K562 (cell line): ENCODE measurements around the gene HSD11B1. TPM values are rescaled to one million over a fixed set of nuclear protein-coding genes. Genes with fewer than 3 reads are reported as not detected.

Experiments
- ATAC-seq: fragments of 200-7000 bp; cut with Tn5 transposase; 3 replicates; pipeline ENCODE4 v1.9.1; 2020; ENCODE audit warnings: moderate library complexity
- BruUV-seq: library from RNA; stranded (reverse); fragments of 400-500 nt; replicated peaks from 2 replicates; lab custom pipeline; 2021; lab: Mats Ljungman, UMichigan
- CTCF ChIA-PET: fragments of 300-600 bp; formaldehyde crosslinking; extraction: SDS; loops from one replicate; lab custom pipeline; 2021; ENCODE audit warnings: low intra/inter-chr PET ratio; lab: Yijun Ruan, JAX
- POLR2A ChIA-PET: fragments of 300-600, 350-650 bp; sonication (Branson Sonifier 250); formaldehyde crosslinking; extraction: SDS; loops from one replicate; lab custom pipeline; 2021; ENCODE audit warnings: antibody characterized with exemption, inconsistent platforms; lab: Yijun Ruan, JAX
- DNase-seq, 4 experiments: peaks; one replicate each; pipeline versions ENCODE4 v3.0.0 to v3.0.0-alpha.2; 2011 to 2018; ENCODE audit warnings: low spot score in 3 of 4, mixed read lengths in 3 of 4; ENCODE audit errors: extremely low read depth in 1 of 4
- FAIRE-seq: peaks from 2 replicates; lab custom pipeline; 2011; peaks lifted over from hg19 to GRCh38; lab: Jason Lieb, UNC
- H2AFZ ChIP-seq: 2 replicates; pipeline ENCODE4 v1.6.0; 2011; ENCODE audit warnings: low read depth, low read length, control low read depth, inconsistent platforms
- H3K27ac ChIP-seq: fragments of 200-600 bp; 3 replicates; pipeline ENCODE4 v1.8.0; 2011; ENCODE audit warnings: low read depth, mild to moderate bottlenecking, control low read depth, inconsistent platforms, low read length, moderate library complexity, mixed read lengths; ENCODE audit errors: extremely low read depth
- H3K27me3 ChIP-seq, 2 experiments: fragments of 300-600 bp in 1 of 2; 2 replicates in 1 of 2; 3 replicates in 1 of 2; pipeline versions ENCODE4 v1.6.0 to v1.8.0; 2011; ENCODE audit warnings: inconsistent platforms in 2 of 2, low read length in 2 of 2, mild to moderate bottlenecking in 1 of 2, mixed read lengths in 1 of 2, moderate library complexity in 1 of 2; ENCODE audit not compliant: control insufficient read depth in 2 of 2, insufficient read depth in 2 of 2
- H3K36me3 ChIP-seq: fragments of 300-600 bp; 3 replicates; pipeline ENCODE4 v1.8.0; 2011; ENCODE audit warnings: mild to moderate bottlenecking, low read length, inconsistent platforms; ENCODE audit not compliant: control insufficient read depth, insufficient read depth
- H3K4me1 ChIP-seq, 2 experiments: fragments of 200-600 bp in 1 of 2; replicated peaks in 1 of 2; 2 replicates in 1 of 2; 3 replicates in 1 of 2; pipeline versions ENCODE4 v1.5.1 to v1.8.0; 2011; ENCODE audit warnings: inconsistent platforms in 2 of 2, low read length in 2 of 2, mild to moderate bottlenecking in 1 of 2, mixed read lengths in 1 of 2, moderate library complexity in 1 of 2; ENCODE audit not compliant: control insufficient read depth in 2 of 2, insufficient read depth in 2 of 2
- H3K4me2 ChIP-seq: 2 replicates; pipeline ENCODE4 v1.6.1; 2011; ENCODE audit warnings: low read length, control low read depth, inconsistent platforms, mixed read lengths; ENCODE audit not compliant: insufficient read depth
- H3K4me3 ChIP-seq: fragments of 200-600 bp; sonication (generic), shearing (Covaris generic); 2 replicates; pipeline ENCODE4 v1.5.1; 2016; ENCODE audit warnings: control low read depth, inconsistent platforms
- H3K79me2 ChIP-seq: fragments of 200-600 bp; 3 replicates; pipeline ENCODE4 v1.8.0; 2011; ENCODE audit warnings: low read length, inconsistent platforms; ENCODE audit not compliant: control insufficient read depth, insufficient read depth
- H3K9ac ChIP-seq, 2 experiments: 2 replicates each; pipeline versions ENCODE4 v1.6.0 to v1.6.1; 2011; ENCODE audit warnings: low read depth in 2 of 2, low read length in 2 of 2, control low read depth in 1 of 2, inconsistent platforms in 1 of 2, mild to moderate bottlenecking in 1 of 2, mixed read lengths in 1 of 2; ENCODE audit not compliant: insufficient read depth in 1 of 2
- H3K9me1 ChIP-seq: one replicate; pipeline ENCODE4 v1.6.0; 2011; ENCODE audit warnings: inconsistent platforms, mild to moderate bottlenecking, low read length, moderate library complexity; ENCODE audit not compliant: control insufficient read depth, insufficient read depth
- H3K9me3 ChIP-seq: replicated peaks from 2 replicates; pipeline ENCODE4 v1.5.1; 2011; ENCODE audit warnings: low read depth, low read length, inconsistent platforms; ENCODE audit not compliant: control insufficient read depth, insufficient read depth
- H4K20me1 ChIP-seq: replicated peaks from 2 replicates; pipeline ENCODE4 v1.6.1; 2011; ENCODE audit warnings: low read length, inconsistent platforms, mixed read lengths; ENCODE audit not compliant: control insufficient read depth, insufficient read depth
- ARID3B ChIP-seq: fragments of 250-450 bp; sonication (Bioruptor Pico); IDR thresholded peaks from 2 replicates; pipeline ENCODE4 v1.4.0; 2020; ENCODE audit warnings: borderline replicate concordance
- CXXC5 ChIP-seq: fragments of 250-450 bp; sonication (Bioruptor Pico); IDR thresholded peaks from 2 replicates; pipeline ENCODE4 v1.8.0; 2022; ENCODE audit warnings: inconsistent platforms, mild to moderate bottlenecking, moderate library complexity
- HMGN3 ChIP-seq: IDR thresholded peaks from 2 replicates; pipeline ENCODE4 v1.6.1; 2011; ENCODE audit warnings: borderline replicate concordance, low read depth, mild to moderate bottlenecking, mixed read lengths, low read length; ENCODE audit not compliant: insufficient read length; ENCODE audit errors: extremely low read depth
- IFI16 ChIP-seq: fragments of 250-450 bp; sonication (Bioruptor Pico); IDR thresholded peaks from 2 replicates; pipeline ENCODE4 v2.1.2; 2022; ENCODE audit warnings: mild to moderate bottlenecking, inconsistent platforms
- KAT7 ChIP-seq: sonication (generic); formaldehyde crosslinking; IDR thresholded peaks from 2 replicates; pipeline ENCODE4 v1.8.0; 2022; ENCODE audit warnings: missing genetic modification reagents, mild to moderate bottlenecking, borderline replicate concordance
- LEF1 ChIP-seq: fragments of 450-650 bp; IDR thresholded peaks from 2 replicates; pipeline ENCODE4 v1.6.1; 2016; ENCODE audit warnings: mild to moderate bottlenecking
- PBX2 ChIP-seq, 2 experiments: IDR thresholded peaks in 1 of 2; conservative IDR thresholded peaks in 1 of 2; 2 replicates each; pipeline ENCODE4 v1.6.1; 2016; ENCODE audit warnings: low read depth in 2 of 2, mild to moderate bottlenecking in 1 of 2, missing compliant biosample characterization in 1 of 2, missing genetic modification characterization in 1 of 2, moderate library complexity in 1 of 2
- POLR2A ChIP-seq: fragments of 450-650 bp; conservative IDR thresholded peaks from 2 replicates; pipeline ENCODE4 v1.6.1; 2016
- POU5F1 ChIP-seq: fragments of 150-350 bp; IDR thresholded peaks from 2 replicates; pipeline ENCODE4 v1.6.1; 2014; ENCODE audit warnings: borderline replicate concordance, low read length, low read depth, mild to moderate bottlenecking; ENCODE audit not compliant: partially characterized antibody
- RNF219 ChIP-seq: fragments of 250-450 bp; sonication (Bioruptor Pico); IDR thresholded peaks from 2 replicates; pipeline ENCODE4 v1.5.0; 2022; ENCODE audit warnings: mild to moderate bottlenecking
- SNAPC5 ChIP-seq: fragments of 250-450 bp; sonication (Bioruptor Pico); IDR thresholded peaks from 2 replicates; pipeline ENCODE4 v1.8.0; 2021; ENCODE audit warnings: moderate library complexity, mild to moderate bottlenecking, inconsistent platforms
- STAT5B ChIP-seq: fragments of 250-450 bp; sonication (Bioruptor Pico); IDR thresholded peaks from 2 replicates; pipeline ENCODE4 v1.8.0; 2021; ENCODE audit warnings: mild to moderate bottlenecking, inconsistent platforms
- TBL1XR1 ChIP-seq, 2 experiments: IDR thresholded peaks; 2 replicates each; pipeline ENCODE4 v1.6.1; 2012; ENCODE audit warnings: improper control_type of control experiment in 2 of 2, low read length in 2 of 2, mild to moderate bottlenecking in 1 of 2
- TBP ChIP-seq: optimal IDR thresholded peaks from 2 replicates; pipeline ENCODE3; 2011; ENCODE audit warnings: low read depth, low read length, improper control_type of control experiment
- XRCC3 ChIP-seq: fragments of 450-650 bp; IDR thresholded peaks from 2 replicates; pipeline ENCODE4 v1.6.1; 2017; ENCODE audit warnings: mild to moderate bottlenecking, moderate library complexity
- ZNF347 ChIP-seq: fragments of 450-650 bp; formaldehyde crosslinking; IDR thresholded peaks from 2 replicates; pipeline ENCODE4 v1.4.0; 2020; ENCODE audit warnings: low read depth, mild to moderate bottlenecking, moderate library complexity
- ZNF445 ChIP-seq: fragments of 250-450 bp; sonication (Bioruptor Pico); IDR thresholded peaks from 2 replicates; pipeline ENCODE4 v1.4.0; 2020; ENCODE audit warnings: low read depth, mild to moderate bottlenecking, moderate library complexity
- WGBS: fragments of 100-300 bp; shearing (Covaris generic); methylation state at CpG from one replicate; pipeline ENCODE4 v1.1.6; 2016; ENCODE audit warnings: low coverage, mixed read lengths; ENCODE audit not compliant: insufficient coverage; ENCODE audit errors: missing lambda C conversion rate; 5-methylcytosine and 5-hydroxymethylcytosine counted together
- in situ Hi-C: fragments of 300-500 bp; cut with MboI; formaldehyde crosslinking; loops from 4 replicates; pipeline ENCODE4 v1.15.0; 2018; ENCODE audit warnings: inconsistent platforms, mixed read lengths
- intact Hi-C: fragments of 100-400 bp; cut with micrococcal nuclease; formaldehyde crosslinking; loops from 2 replicates; pipeline ENCODE4 v1.14.2; 2022
- polyA plus RNA-seq, 8 experiments: library from polyadenylated mRNA; depleted of rRNA in 4 of 8; stranded (reverse) in 5 of 8; unstranded in 3 of 8; fragments of >200 nt; fragmentation: Nextera tagmentation in 2 of 8; fragmentation: Illumina TruSeq in 1 of 8; extraction: Ambion mirVana in 2 of 8; extraction: Trizol in 1 of 8; gene quantifications; 2 replicates each; pipeline versions ENCODE4 v1.2.1 to v1.2.3, GENCODE V29; 2011 to 2014; ENCODE audit warnings: inconsistent platforms in 1 of 8, missing spikeins in 1 of 8
- total RNA-seq, 7 experiments: library from RNA; depleted of rRNA in 6 of 7; stranded (reverse); fragments of >200 nt in 6 of 7; fragmentation: Illumina TruSeq in 2 of 7; extraction: Trizol in 2 of 7; gene quantifications; 2 replicates each; pipeline versions ENCODE4 v1.2.1 to v1.2.3, GENCODE V29; 2011 to 2021; ENCODE audit warnings: low replicate concordance in 1 of 7

Gene HSD11B1
- total and polyA plus RNA-seq, 9 of the 15 experiments (the other 6 are each of a cell fraction or from before 2014, with no cell fraction given), result 0.04 to 0.16 TPM; not detected in 7

GRCh38 chr1:209752890-209753289 is 48.2 kb downstream of the HSD11B1 start:
- H3K36me3 ChIP-seq, result no peaks in the 10 kb centered on the region
- FAIRE-seq, result no peak
- in situ Hi-C loops (no loop called here), intact Hi-C loops (no loop called here)
- no peak for DNase-seq
- no peak overlapping the region for H3K4me2 ChIP-seq
- 0 out of 2 replicates have a peak, but pooled peaks cover 2% of the 10 kb centered on the region for H4K20me1 ChIP-seq
- H3K27me3 ChIP-seq, result peaks cover 11 to 30% of the 10 kb centered on the region in 2 experiments; a peak in 4 of 5 replicates
- BruUV-seq, result no TSS peak
- H3K9ac ChIP-seq, result no peak overlapping the region
- no peak overlapping the region for H3K27ac ChIP-seq
- POLR2A ChIA-PET, result interaction anchor here (0.6 kb wide), 1 partner anchor 1125 kb away, joined by 3 read pairs; no protein-coding TSS in a partner anchor
- H3K9me1 ChIP-seq, result no peaks in the 10 kb centered on the region
- no peak overlapping the region for H3K4me3 ChIP-seq
- ATAC-seq, result no peak
- no peak overlapping the region for H2AFZ ChIP-seq
- H3K9me3 ChIP-seq, result no peaks in the 10 kb centered on the region
- no peaks in the 10 kb centered on the region for H3K79me2 ChIP-seq
- CTCF ChIA-PET, result no interaction called here
- 0% methylated on average over 3 of the region's 3 CpGs for WGBS
- peaks cover 0 to under 1% of the 10 kb centered on the region in 2 experiments; a peak in 3 of 5 replicates for H3K4me1 ChIP-seq
- TF ChIP-seq TBP, result no peak
- no peak for TF ChIP-seq LEF1
- TF ChIP-seq POU5F1, result no peak
- no peak for TF ChIP-seq KAT7 (CRISPR knock-in tag)
- no peak for TF ChIP-seq ZNF445 (CRISPR knock-in tag)
- no peak for TF ChIP-seq RNF219
- no peak for TF ChIP-seq XRCC3
- TF ChIP-seq TBL1XR1 (IDR thresholded peaks at IDR 0.05; ENCODE audit: low read length in 2 of 2), result no peak
- TF ChIP-seq CXXC5 (CRISPR knock-in tag), result no peak
- TF ChIP-seq POLR2A, result no peak
- no peak for TF ChIP-seq IFI16 (CRISPR knock-in tag)
- TF ChIP-seq STAT5B (CRISPR knock-in tag), result no peak
- no peak for TF ChIP-seq HMGN3
- TF ChIP-seq SNAPC5 (CRISPR knock-in tag), result no peak
- TF ChIP-seq PBX2 (CRISPR knock-in tag; IDR thresholded peaks at IDR 0.05; ENCODE audit: low read depth), result no peak
- TF ChIP-seq PBX2 (tag; conservative IDR thresholded peaks at IDR 0.05; ENCODE audit: low read depth), result no peak
- TF ChIP-seq ARID3B (CRISPR knock-in tag), result no peak
- TF ChIP-seq ZNF347, result no peak
